COR-L47 (cell line): ENCODE results near the gene INSYN2B.
A peak's percentile ranks its signal among the peaks of the same experiment; 100 is the strongest.

ENCODE experiments used
- DNase-seq: peaks from one replicate; lab custom pipeline; 2025; lab: John Stamatoyannopoulos, UW

Gene INSYN2B

DNA sequence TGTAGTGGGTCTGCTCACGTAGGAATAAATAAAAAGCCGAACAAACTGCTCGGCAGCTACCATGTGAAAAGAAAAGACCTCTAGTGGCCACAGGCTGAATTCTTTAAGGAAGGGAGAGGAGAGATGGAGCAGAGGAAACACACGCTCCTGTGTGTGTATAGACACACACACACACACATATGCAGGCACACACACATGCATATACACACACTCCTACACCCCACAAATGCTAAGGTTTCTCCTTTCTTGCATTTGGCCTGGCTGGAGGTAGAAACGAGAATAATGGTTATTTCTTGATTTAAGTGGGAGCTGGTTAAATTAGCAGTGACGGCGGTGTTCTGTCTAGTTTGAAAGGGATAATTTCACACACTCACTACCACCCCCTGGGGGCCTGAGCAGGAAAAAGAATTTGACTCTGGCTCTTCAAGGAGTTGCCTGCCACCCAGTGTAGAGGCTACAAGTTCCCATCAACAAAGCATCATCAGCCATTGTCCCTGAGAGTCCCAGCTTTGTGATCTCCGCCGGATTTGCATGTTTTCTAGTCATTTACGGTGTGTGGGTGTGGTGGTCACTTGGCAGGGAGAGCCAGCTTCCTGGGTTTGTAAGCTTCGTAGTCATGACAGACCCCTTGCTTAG, at the start of gene INSYN2B:
TSS of gene INSYN2B (minus strand) at position 78 of the 636 bp plus-strand sequence. CDS start 96,597 bp downstream, outside the sequence.
- DNase-seq: peak; percentile 66

DNA sequence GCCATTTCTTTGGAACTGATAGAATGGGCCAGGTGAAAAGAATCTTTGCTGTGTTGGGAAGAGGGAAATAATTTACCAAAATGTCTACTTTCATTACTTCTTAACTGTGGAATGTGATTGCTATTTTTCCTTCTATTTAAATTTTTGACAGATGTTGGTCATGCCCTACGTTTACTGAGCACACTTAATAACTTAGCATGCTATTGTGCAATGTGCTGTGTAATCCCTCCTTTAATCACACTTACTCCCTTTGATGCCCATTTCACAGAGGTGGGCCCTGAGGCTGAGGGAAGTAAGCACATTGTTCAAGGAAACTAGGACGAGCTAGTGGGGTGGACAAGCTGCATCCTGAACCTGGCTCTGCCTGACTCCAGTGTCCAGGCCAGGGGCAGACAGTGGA, 47.8 kb upstream of the INSYN2B start:
- DNase-seq: no peak

DNA sequence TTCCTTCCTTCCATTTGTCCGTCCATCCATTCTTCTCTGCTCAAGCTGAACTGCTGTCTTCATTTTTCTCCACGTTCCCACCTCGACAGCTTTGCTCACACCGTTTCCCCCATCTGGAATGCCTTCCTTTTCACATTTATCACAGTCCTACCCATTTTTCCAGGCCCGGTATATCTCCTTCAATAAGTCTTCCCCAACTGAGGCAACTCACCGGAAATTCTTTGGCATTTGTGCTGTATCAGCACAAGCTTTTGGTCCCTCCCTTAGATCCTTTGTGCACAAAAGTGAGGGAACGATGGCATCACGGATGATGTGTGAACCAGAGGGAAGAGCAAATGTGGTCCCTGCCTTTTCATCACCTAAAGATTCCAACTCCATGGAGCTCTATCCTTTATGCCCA, 45.6 kb upstream of the INSYN2B start:
- no peak for DNase-seq

DNA sequence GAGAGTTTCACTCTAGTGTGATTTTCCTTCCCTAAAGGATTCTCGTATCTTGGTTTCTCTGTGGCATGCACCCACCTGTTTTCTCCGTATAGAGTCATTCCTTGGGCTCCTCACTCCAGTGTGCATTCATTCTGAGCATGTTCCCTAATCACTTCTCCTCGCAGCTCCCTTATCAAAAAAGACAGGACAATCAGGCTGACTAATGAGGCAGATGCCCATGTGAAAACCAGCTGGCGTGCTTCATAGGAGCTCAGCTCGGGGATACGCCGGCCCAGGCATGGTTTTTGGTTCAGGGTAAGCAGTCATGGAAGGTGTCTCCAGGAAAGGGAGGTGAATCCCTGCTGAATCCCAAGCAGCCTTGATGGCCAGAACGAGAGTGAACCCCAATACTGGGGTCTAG, 41.2 kb upstream of the INSYN2B start:
- no peak for DNase-seq

DNA sequence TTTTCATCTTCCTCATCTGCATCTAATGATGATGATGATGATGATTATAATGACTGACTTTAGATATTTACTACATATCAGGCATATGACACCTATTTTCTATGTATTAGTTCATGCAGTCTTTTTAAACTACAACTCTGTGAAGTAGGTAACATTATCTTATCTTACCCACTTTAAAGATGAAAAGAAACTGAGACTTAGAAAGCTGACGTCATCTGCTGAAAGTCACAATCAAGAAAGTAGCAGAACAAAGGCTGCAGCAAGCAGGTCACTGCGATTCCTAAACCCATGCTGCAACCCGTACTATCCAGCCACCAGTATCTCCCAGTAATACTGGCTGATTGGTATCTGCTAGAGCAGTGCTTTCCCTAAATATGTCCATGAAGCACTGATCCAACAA, 40.1 kb upstream of the INSYN2B start:
- DNase-seq: no peak

DNA sequence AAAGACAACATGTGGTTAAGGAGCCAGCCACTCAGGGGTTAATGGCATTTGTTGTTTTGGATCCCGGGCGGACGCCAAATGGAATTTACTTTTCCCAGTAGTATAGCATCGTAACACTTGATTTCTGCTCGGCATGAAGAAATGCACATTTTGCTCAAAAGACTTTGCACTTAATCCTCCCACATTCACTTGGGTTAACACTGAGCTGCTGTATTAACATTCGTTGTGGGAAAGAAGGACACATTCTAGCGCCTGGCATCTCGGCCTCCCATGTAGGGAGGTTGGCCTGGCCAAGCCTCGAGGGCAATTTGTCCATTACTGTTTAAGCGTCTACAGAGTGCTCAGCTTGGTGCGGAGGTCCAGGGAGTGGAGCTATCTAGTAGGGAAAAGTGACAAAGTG, 32.3 kb upstream of the INSYN2B start:
- DNase-seq: no peak

DNA sequence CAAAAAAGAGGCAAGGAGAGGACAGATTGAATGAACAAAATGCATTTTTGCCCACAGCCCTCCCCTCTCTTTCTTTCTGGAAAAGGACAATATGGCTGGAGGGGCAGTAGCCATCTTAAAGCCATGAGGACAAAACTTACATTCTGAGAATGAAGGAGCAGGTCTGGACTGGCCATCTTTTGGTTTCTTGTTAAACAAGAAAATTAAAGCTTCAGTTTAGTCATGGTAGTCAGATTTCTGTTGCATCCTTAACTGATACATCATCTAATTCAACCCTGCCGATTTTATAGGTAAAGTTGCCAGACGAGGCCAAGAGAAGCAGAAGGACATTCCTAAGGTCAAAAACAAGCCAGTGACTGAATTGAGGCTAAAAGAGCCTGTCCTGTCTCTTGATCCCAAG, 31.5 kb upstream of the INSYN2B start:
- no peak for DNase-seq

DNA sequence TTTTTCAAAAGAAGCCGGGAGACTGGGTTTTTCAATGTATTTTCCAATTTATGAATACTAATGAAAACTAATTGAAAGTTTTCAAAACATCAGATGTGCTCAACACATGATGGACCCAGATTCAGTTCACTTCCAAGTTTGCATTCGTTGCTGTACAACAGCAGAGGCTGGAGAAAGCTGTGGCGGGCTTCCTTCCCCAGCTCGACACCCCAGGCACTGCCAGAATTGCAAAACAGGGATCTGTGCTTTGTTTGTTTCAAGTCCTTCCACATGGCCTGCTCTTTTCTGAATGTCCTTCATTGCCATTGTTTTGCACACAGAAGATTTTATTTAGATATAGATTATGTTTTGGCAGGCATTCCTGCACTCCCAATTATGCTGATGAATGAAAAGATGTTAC, 30.3 kb upstream of the INSYN2B start:
- no peak for DNase-seq

DNA sequence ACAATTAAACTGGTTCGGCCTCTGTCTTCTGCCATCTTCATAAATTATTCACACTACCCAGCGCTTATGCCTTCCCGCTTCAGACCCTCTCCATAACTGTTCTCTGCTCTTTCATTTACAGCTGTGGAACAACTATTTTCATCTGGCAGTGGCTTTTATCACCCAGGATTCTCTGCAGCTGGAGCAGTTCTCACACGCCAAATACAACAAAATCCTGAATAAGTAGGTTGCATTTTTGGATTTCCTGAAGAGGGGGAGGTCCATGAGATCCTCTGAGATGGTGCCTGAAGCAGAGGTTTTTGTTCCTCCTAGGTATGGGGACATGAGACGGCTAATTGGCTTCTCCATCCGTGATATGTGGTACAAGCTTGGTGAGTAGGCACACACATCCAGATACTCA, 28.1 kb upstream of the INSYN2B start:
- peak; percentile 37 for DNase-seq

DNA sequence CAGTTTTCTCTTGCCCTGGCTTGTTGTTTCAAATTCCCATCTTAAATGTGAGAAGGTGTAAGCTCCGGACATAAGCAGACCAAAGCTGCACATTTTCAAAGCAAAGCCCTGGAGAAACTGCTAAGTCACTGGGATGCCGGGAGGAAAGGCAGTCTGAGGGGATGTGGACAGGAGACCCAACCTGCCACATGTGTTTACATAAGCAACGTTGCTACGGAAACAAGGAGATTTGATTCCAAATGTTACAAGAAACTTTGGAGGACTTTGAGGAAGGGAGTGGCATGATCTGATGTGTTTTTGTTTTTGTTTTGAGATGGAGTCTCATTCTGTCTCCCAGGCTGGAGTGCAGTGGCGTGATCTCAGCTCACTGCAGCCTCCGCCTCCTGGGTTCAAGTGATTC, 25.7 kb upstream of the INSYN2B start:
- peak; percentile 17 for DNase-seq

DNA sequence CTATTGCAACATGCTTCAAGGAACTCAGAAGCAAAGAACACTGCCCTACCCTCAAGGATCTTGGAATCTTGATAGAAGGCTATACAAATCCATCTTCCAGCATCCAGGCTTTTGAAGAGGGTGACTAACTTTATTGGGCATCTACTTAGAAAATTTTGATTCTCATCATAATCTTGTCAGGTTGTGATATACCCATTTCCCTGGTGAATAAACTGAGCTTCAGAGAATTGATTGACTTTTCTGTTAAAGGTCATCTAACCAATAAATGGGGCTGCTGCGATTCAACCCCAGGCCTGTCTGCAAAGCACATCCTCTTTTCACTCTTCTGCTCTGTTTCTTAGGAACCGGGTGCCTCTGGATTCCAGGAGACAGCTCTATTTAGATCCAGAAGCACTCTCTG, 19.9 kb upstream of the INSYN2B start:
- DNase-seq: no peak

DNA sequence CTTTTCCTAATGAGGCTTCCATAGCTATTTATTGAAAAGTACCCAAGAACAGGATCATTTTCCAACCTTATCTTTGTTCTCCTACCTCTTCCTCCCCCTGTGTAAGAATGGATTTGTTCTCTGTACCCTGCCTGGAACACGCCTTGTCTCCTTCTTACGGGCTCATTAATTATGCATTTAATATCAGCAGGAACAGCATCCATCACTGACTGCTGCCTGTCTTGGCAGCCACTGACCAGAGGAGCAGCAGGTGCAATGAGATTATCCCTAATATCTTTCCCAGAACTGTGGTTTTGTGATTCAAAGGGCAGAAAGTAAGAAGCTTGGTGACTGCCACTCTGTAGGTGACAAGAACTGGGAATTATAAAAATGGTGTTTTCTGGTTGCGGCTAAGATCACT, 19.3 kb upstream of the INSYN2B start:
- DNase-seq: peak; percentile 39

DNA sequence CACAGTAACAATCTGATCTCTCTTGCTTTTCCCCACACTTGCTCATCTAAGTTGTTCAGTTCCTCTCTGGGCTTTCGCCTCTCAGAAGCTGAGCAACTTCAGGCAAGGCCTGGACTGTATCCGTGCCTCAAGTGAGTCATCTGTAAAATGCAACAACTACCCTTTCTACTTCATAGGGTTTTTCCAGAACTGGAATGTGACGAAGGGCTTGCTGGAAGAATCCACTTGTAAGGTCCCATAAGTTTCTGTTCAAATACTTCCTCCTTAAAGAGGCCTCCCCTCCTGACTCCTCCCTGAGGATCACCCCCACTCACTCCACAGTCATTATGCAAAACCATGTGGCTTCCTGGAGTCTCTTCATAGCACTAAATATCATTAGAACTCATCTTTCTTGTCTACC, 17.5 kb upstream of the INSYN2B start:
- no peak for DNase-seq

DNA sequence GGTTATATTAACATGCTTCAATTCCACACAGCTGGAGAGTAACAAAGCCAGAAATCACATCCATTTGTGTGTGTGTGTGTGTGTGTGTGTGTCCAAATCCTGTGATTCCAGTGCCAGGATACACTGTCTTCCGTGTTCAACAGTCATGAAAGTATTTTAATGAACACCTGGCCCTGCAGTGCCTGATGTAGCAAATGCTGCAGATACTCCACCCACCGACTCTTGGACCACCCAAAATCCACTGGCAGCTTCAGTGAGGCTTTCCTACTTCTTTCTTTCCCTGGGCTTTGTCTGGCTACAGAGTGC, 13.1 kb upstream of the INSYN2B start:
- no peak for DNase-seq

DNA sequence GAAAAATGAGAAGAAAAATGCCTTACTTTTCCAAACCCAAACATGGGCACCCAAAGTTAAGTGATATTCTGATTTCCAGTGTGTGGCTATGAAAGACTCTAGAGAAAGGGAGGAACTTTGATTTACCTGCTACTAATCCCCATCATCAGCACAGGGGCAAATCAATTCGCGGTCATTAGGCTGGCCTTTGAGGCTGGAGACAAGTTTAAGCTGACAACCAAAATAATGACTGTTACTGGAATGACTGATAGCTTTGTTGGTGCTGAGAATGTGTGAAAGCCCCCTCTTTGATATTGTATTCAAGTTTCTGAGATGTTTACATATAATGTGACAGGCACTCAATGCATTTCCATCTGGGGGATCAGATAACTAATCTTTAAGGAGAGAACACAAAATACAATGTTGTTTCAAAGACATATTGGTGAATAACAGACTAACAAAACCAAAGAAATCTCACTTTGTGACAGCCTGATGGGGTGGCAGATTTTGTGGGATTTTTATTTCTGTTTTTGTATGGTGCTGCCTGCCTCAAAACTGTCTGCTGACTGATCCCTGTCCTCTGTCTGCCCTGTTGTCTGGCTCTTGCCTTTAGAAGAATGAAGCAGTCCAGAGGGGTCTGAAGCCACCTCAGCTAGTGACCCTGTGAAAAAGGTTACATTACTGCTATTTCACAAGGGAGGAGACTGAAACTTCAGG, 12.6 kb upstream of the INSYN2B start:
- no peak for DNase-seq

DNA sequence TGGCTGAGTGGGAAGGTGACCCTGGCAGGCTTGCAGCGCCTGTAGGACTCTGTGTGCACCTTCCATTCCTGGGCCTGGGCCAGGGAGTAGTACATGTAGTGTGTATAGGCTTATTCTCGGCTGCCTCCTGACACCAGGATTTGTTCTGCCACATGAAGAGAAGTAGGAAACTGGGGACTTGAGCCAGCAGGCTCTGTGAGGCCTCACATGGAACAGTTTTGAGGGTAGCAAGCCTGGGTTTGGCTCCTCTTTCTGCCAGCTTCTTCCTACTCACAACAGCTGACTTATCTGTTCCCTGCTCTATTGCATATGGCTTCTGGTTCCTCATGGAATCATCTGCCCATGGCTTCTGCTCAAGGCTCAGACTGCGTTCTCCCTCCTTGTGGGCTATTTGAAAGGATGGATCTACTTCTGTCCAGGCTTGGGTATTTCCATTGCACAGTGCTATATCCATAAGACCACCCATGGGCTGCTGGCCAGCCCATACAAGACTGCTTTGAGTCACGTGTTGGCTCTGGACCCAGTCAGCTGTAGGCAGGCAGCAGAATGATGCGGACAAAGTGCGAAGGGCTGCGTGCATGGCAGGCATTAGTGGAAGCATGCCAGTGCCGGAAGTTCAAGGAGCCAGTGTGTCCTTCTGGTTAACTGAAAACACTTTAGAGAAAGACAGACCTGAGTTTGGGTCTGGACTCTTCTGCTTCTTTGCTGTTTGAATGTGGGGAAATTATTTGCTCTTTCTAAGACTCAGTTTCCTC, 11.0 kb upstream of the INSYN2B start:
- no peak for DNase-seq

DNA sequence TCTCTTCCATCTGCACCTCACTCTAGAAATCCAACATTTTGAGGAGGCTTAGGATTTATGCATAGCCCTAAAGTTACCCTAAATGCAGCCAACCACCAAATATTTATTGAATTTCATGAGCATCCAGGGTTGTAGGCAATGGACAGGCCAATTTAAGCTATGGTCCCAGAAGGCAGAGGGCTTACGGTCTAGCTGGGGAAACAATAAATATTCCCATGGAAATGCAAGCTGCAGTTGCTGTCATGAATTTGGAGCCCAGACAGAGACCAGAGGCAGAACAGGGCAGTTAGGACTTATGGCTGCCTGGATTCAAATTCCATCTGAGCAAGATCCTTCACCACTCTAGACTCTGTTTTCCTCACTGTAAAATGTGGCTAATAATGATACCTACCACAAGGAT, 9.1 kb upstream of the INSYN2B start:
- DNase-seq: no peak

DNA sequence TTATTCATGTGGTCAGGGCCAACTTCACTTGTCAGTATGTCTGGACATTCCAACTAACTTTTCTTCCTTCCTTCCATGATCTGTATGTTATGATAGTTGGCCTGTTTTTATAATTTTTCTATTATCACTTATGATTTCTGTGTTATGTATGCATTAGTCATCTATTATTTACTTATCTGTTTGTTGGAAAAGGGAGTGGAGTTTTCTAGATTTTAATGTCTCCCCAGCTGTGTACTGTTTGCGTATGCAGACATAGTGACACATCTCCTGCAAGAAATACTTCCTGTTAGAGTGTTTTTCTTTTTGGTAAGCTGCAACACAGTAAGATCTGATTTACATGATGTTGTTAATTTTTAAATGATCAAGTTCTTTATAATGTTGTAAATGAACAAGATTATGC, 8.7 kb upstream of the INSYN2B start:
- DNase-seq: no peak

DNA sequence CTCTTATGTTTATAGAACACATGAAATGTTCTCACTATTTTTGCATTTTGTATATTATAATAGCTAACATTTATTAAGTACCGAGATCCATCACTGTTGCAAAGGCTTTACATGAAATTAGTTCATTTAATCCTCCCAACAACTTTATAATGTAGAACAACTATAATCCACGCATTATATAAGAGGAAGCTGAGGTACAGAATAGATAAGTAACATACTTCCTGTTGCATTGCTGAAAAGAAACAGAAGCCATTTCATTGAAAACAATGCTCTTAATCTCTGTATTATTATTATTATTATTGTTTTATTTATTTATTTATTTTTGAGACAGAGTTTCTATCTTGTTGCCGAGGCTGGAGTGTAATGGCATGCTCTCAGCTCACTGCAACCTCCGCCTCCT, 7.9 kb upstream of the INSYN2B start:
- DNase-seq: no peak

DNA sequence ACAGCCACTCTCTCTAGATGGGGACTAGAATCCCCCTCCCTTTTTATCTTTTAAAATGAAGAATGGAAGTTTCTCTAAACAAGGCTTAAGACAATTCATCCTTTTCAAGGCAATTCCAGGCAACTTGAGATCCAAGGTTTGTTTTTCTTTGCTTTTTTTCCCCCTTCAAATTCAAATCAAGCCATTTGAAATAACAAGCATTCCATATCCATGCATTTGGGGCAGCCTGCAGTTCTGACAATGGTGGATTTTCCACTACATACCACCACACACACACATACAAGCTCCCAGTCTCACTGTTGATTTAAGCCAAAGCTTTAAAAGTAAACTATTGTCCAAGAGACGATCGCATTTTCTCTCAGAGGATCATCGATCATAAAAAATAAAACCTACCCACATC, 424 bp downstream of the INSYN2B start:
- DNase-seq: no peak

DNA sequence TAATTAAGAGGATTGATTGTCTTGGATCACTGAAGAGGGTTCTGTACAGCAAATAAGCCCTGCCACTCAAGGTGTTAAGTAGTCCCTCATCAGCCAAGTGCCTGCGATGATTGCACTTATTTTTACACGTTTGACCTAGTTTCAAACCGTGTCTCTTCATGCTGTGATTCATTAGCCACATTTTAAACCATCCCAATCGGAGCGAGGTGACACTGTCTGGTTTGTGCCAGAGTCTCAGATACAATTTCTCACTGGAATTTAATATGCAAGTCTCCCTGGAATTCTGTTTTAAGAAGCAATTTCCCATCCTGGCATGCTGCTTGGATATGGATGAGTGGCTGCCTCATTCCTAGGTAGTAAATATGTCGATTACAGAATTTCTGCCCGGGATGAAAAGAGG, 1.6 kb downstream of the INSYN2B start:
- DNase-seq: no peak

DNA sequence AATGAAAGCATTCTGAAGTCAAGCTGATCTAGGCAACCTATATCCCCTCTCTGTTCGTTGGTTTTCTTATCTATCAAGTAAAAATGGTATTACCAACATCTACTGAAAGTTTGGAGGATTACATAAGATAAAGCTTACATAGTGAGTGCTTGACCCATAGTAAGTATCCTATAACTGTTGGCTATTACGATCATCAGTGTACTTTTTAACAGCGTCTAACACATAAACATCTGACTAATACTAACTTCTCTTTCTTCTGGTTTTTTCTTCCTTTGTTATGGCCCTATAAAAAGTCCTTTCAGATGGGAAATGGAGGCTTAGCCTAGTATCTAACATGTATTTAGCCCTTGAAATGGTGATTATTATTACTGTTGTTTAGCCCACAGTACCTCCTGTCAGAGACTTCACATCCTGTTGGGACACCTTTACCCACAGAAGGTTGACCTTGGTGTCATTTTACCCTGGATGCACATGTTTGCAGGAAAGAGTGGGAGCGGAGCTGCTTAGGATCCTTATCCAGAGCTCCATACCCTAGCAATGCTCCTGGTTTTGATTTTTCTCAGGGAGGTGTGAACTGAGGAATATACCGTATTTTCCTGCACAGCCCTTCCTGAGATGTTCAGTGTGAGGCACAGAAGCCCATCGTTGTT, 6.0 kb downstream of the INSYN2B start:
- DNase-seq: no peak

DNA sequence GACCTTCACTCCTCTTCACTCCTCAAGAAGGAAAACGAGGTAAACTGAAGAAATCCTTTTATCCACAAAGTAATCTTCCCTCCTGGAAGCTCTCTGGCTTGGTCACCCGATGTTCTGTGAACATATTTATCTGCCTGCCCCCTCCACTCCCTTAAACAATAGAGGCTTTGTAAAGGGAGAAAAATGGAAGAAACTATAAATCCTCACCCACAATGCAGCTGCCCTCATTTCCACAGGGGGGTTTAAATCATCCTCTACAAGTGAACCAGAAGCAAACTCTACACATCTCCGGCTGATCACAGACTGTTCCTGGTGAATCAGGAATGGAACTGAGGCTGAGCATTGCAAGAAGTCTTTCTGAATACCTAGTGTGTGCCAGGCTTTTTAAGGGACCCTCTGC, 7.2 kb downstream of the INSYN2B start:
- no peak for DNase-seq
